Measurements from ENCODE around the gene CCDC88C.

CCDC88C gene

DNA sequence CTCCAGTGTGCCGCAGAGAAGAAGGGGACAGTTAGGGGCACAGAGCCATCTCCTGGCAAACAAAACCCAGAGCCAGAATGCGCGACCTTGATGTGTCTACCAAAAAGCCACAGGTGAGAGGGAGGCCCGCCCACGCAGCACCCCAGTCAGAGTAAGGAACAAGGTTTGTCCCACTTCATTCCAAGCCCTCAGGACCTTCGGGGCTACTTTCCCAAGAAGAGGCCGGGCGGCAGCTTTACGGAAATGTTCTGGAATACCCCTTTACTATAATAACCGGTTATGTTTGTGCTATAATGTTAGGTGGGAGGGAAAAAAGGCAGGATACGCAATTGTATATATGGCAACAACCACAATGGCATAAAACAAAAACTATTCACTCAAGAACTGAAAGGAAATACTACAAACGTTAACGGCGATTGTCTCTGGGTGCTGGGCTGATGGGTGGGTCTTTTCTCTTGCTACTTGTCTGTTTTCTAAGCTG, 12.3 kb downstream of the CCDC88C start:
- H3K4me1 ChIP-seq (ENCODE audit: control insufficient read depth in 1 of 2, insufficient read depth in 2 of 2, low read length in 2 of 2), result peaks cover 0 to 1% of the 10 kb centered on the region in 2 experiments
- WGBS (ENCODE audit: extremely low coverage, insufficient coverage, insufficient read length), result no CpG with 5 or more reads among the region's 14 CpGs
- H3K9ac ChIP-seq (ENCODE audit: low read length), result no peak overlapping the region
- no peak overlapping the region for H4K91ac ChIP-seq (ENCODE audit: low read depth, low read length)
- H3K9me3 ChIP-seq (ENCODE audit: insufficient read depth, low read depth, low read length), result peaks cover 2% of the 10 kb centered on the region
- H2BK12ac ChIP-seq (ENCODE audit: low read length), result no peak overlapping the region
- no peak overlapping the region for H3K4ac ChIP-seq (ENCODE audit: low read depth, low read length)
- no peak overlapping the region for H2BK5ac ChIP-seq (ENCODE audit: low read depth, low read length, poor library complexity)
- no peak overlapping the region for H3K4me3 ChIP-seq (ENCODE audit: low read depth, low read length)
- no peak overlapping the region for H2AFZ ChIP-seq (ENCODE audit: insufficient read depth, low read length, poor library complexity)
- H4K12ac ChIP-seq (ENCODE audit: low read depth, low read length), result no peak overlapping the region
- no peak for DNase-seq
- H3K27ac ChIP-seq (ENCODE audit: low read depth, low read length), result no peak overlapping the region
- H3K79me2 ChIP-seq (ENCODE audit: control insufficient read depth, insufficient read depth, low read length, poor library complexity), result no peaks in the 10 kb centered on the region
- no peak overlapping the region for H2BK120ac ChIP-seq (ENCODE audit: insufficient read depth, low read length, poor library complexity)
- no peak overlapping the region for H3K4me2 ChIP-seq (ENCODE audit: low read length)
- no peak overlapping the region for H3K18ac ChIP-seq (ENCODE audit: low read length)
- no peak overlapping the region for H2AK5ac ChIP-seq (ENCODE audit: low read length)
- H3K36me3 ChIP-seq (ENCODE audit: control insufficient read depth in 1 of 2, insufficient read depth in 2 of 2, low read length in 2 of 2), result no peaks in the 10 kb centered on the region
- H3K79me1 ChIP-seq (ENCODE audit: low read length), result no peaks in the 10 kb centered on the region
- no peaks in the 10 kb centered on the region for H3K27me3 ChIP-seq (ENCODE audit: insufficient read depth, low read length)
- no peak overlapping the region for H4K8ac ChIP-seq (ENCODE audit: low read depth, low read length)
- H3K23ac ChIP-seq (ENCODE audit: low read length), result no peak overlapping the region
- no peak overlapping the region for H3K14ac ChIP-seq (ENCODE audit: low read length)

DNA sequence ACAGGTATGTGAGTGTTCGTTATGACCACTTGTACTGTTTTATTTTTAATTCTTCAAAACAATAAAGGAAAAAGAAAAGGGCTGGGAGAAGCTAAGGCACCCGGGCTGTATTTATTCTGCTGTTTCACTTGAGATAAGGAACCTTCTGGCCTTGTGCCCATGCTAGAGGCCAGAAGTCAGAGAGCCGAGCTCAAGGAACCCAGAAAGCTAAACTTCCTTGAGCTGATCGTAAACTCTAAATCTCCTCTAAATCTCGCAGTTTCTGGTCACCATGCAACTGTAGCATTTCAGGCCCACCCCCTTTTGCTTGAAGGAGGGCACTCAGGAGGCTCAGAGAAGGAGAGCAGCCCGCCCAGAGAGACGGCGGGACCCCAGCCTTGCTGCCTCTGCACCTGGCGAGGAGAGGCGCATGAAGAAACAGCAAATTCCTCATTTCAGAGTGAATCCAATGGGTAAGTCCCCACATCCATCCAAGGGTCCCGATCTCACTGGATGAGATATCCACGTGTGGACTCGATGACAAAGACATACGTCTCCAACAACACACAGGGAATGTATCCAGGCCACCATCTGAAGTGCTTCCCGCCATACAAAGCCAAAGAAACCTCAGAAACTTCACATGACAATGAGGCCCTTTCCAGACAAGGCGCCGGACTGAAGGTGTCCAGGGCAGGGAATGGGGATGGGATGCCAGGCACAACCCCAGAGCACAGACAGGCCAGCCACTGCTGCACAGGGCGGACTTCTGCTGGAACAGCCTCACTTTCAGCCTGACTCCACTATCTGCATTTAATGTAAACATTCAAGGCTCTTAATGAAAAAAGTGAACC, 14.6 kb downstream of the CCDC88C start:
- Histone ChIP-seq H3K4me2 (ENCODE audit: low read length) (no peak overlapping the region), H3K9me3 (ENCODE audit: insufficient read depth, low read depth, low read length) (peaks cover 2% of the 10 kb centered on the region), H3K4me3 (ENCODE audit: low read depth, low read length) (no peak overlapping the region), H2AK5ac (ENCODE audit: low read length) (no peak overlapping the region), H3K4me1 (ENCODE audit: control insufficient read depth in 1 of 2, insufficient read depth in 2 of 2, low read length in 2 of 2) (peaks cover 4 to 9% of the 10 kb centered on the region in 2 experiments), H3K9ac (ENCODE audit: low read length) (no peak overlapping the region), H3K36me3 (ENCODE audit: control insufficient read depth in 1 of 2, insufficient read depth in 2 of 2, low read length in 2 of 2) (no peaks in the 10 kb centered on the region), H2BK12ac (ENCODE audit: low read length) (no peak overlapping the region), H3K79me2 (ENCODE audit: control insufficient read depth, insufficient read depth, low read length, poor library complexity) (no peaks in the 10 kb centered on the region), H4K91ac (ENCODE audit: low read depth, low read length) (no peak overlapping the region), H3K4ac (ENCODE audit: low read depth, low read length) (no peak overlapping the region), H3K27me3 (ENCODE audit: insufficient read depth, low read length) (no peaks in the 10 kb centered on the region), H3K27ac (ENCODE audit: low read depth, low read length) (no peak overlapping the region), H4K12ac (ENCODE audit: low read depth, low read length) (no peak overlapping the region), H3K79me1 (ENCODE audit: low read length) (peaks cover 1% of the 10 kb centered on the region), H2BK5ac (ENCODE audit: low read depth, low read length, poor library complexity) (no peak overlapping the region), H3K18ac (ENCODE audit: low read length) (no peak overlapping the region), H2AFZ (ENCODE audit: insufficient read depth, low read length, poor library complexity) (no peak overlapping the region), H2BK120ac (ENCODE audit: insufficient read depth, low read length, poor library complexity) (no peak overlapping the region), H3K14ac (ENCODE audit: low read length) (no peak overlapping the region), H4K8ac (ENCODE audit: low read depth, low read length) (no peak overlapping the region), H3K23ac (ENCODE audit: low read length) (no peak overlapping the region)
- DNase-seq, result no peak
- no CpG with 5 or more reads among the region's 18 CpGs for WGBS (ENCODE audit: extremely low coverage, insufficient coverage, insufficient read length)

DNA sequence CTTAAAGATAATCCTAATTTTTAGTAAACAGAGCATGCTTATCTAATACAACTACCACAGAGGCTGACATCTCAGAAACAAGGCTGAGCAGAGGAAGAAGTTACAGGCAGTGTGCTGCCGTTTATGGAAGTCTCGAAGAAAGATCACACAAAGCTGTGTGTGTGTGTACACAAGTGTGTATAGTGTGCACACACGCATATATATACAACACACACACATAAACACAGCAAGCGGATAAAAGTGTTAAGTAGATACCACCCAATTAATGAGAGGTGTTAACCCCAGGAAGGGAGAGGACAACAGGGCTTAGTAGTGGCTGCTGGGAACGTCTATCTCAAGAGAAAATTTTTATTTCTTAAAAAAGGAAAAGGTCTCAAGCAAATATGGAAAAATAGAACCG, 15.3 kb downstream of the CCDC88C start:
- Histone ChIP-seq H3K36me3 (ENCODE audit: control insufficient read depth in 1 of 2, insufficient read depth in 2 of 2, low read length in 2 of 2) (no peaks in the 10 kb centered on the region), H3K4ac (ENCODE audit: low read depth, low read length) (no peak overlapping the region), H3K27me3 (ENCODE audit: insufficient read depth, low read length) (no peaks in the 10 kb centered on the region), H3K27ac (ENCODE audit: low read depth, low read length) (no peak overlapping the region), H2BK5ac (ENCODE audit: low read depth, low read length, poor library complexity) (no peak overlapping the region), H3K4me1 (ENCODE audit: control insufficient read depth in 1 of 2, insufficient read depth in 2 of 2, low read length in 2 of 2) (peaks cover 4 to 13% of the 10 kb centered on the region in 2 experiments), H3K79me1 (ENCODE audit: low read length) (peaks cover 1% of the 10 kb centered on the region), H2AFZ (ENCODE audit: insufficient read depth, low read length, poor library complexity) (no peak overlapping the region), H2BK120ac (ENCODE audit: insufficient read depth, low read length, poor library complexity) (no peak overlapping the region), H4K12ac (ENCODE audit: low read depth, low read length) (no peak overlapping the region), H3K23ac (ENCODE audit: low read length) (no peak overlapping the region), H3K9ac (ENCODE audit: low read length) (no peak overlapping the region), H3K18ac (ENCODE audit: low read length) (no peak overlapping the region), H3K4me2 (ENCODE audit: low read length) (no peak overlapping the region), H3K9me3 (ENCODE audit: insufficient read depth, low read depth, low read length) (peaks cover 2% of the 10 kb centered on the region), H4K8ac (ENCODE audit: low read depth, low read length) (no peak overlapping the region), H3K4me3 (ENCODE audit: low read depth, low read length) (no peak overlapping the region), H3K14ac (ENCODE audit: low read length) (no peak overlapping the region), H2AK5ac (ENCODE audit: low read length) (no peak overlapping the region), H3K79me2 (ENCODE audit: control insufficient read depth, insufficient read depth, low read length, poor library complexity) (no peaks in the 10 kb centered on the region), H4K91ac (ENCODE audit: low read depth, low read length) (no peak overlapping the region), H2BK12ac (ENCODE audit: low read length) (no peak overlapping the region)
- no CpG with 5 or more reads among the region's 6 CpGs for WGBS (ENCODE audit: extremely low coverage, insufficient coverage, insufficient read length)
- DNase-seq, result no peak

DNA sequence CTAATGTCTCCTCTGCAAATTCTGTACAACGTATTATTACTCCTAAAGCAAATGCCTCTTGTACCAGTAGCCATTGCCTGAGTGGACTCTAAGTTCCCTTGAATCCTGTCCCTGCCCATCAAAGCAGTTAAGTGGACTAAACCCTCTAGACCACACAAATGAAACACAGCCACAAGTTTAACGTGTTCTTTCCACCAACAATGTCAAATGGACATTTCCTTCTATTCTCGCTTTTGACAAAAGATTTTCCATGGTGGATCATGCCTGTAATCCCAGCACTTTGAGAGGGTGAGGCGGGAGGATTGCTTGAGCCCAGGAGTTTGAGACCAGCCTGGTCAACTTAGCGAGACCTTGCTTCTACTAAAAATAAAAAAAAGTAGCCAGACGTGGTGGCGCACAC, 15.9 kb downstream of the CCDC88C start:
- Histone ChIP-seq H3K4me1 (ENCODE audit: control insufficient read depth in 1 of 2, insufficient read depth in 2 of 2, low read length in 2 of 2) (peaks cover 4 to 15% of the 10 kb centered on the region in 2 experiments), H3K9me3 (ENCODE audit: insufficient read depth, low read depth, low read length) (peaks cover 2% of the 10 kb centered on the region), H4K8ac (ENCODE audit: low read depth, low read length) (no peak overlapping the region), H2AFZ (ENCODE audit: insufficient read depth, low read length, poor library complexity) (no peak overlapping the region), H3K79me1 (ENCODE audit: low read length) (peaks cover 1% of the 10 kb centered on the region), H3K18ac (ENCODE audit: low read length) (no peak overlapping the region), H3K23ac (ENCODE audit: low read length) (no peak overlapping the region), H2BK12ac (ENCODE audit: low read length) (no peak overlapping the region), H3K27me3 (ENCODE audit: insufficient read depth, low read length) (no peaks in the 10 kb centered on the region), H4K12ac (ENCODE audit: low read depth, low read length) (no peak overlapping the region), H4K91ac (ENCODE audit: low read depth, low read length) (no peak overlapping the region), H3K27ac (ENCODE audit: low read depth, low read length) (no peak overlapping the region), H3K4me2 (ENCODE audit: low read length) (no peak overlapping the region), H3K4me3 (ENCODE audit: low read depth, low read length) (no peak overlapping the region), H2AK5ac (ENCODE audit: low read length) (no peak overlapping the region), H3K9ac (ENCODE audit: low read length) (no peak overlapping the region), H3K79me2 (ENCODE audit: control insufficient read depth, insufficient read depth, low read length, poor library complexity) (no peaks in the 10 kb centered on the region), H3K14ac (ENCODE audit: low read length) (no peak overlapping the region), H3K36me3 (ENCODE audit: control insufficient read depth in 1 of 2, insufficient read depth in 2 of 2, low read length in 2 of 2) (no peaks in the 10 kb centered on the region), H2BK120ac (ENCODE audit: insufficient read depth, low read length, poor library complexity) (no peak overlapping the region), H2BK5ac (ENCODE audit: low read depth, low read length, poor library complexity) (no peak overlapping the region), H3K4ac (ENCODE audit: low read depth, low read length) (no peak overlapping the region)
- WGBS (ENCODE audit: extremely low coverage, insufficient coverage, insufficient read length), result no CpG with 5 or more reads among the region's 7 CpGs
- DNase-seq, result no peak

Measured in trophoblast cell (in vitro differentiated cells and primary cell).